Astrocyte (in vitro differentiated cells and primary cell): ENCODE measurements around the gene TRIM50.
"Not testable (repeated sequence)": the region's sequence is repeated elsewhere in the genome, so short reads cannot be mapped to it uniquely, and the experiment has no call there.

Experiments
- EZH2 ChIP-seq: IDR thresholded peaks from 2 replicates; pipeline ENCODE4 v1.6.1; 2012; ENCODE audit warnings: mild to moderate bottlenecking, low read length, inconsistent platforms; ENCODE audit not compliant: insufficient read depth
- TF ChIP-seq, protein P1 (sequence below): IDR thresholded peaks from 2 replicates; pipeline ENCODE4 v1.5.1; 2011; ENCODE audit warnings: low read depth, mild to moderate bottlenecking, inconsistent platforms, low read length, moderate library complexity; ENCODE audit not compliant: insufficient read depth

DNA sequence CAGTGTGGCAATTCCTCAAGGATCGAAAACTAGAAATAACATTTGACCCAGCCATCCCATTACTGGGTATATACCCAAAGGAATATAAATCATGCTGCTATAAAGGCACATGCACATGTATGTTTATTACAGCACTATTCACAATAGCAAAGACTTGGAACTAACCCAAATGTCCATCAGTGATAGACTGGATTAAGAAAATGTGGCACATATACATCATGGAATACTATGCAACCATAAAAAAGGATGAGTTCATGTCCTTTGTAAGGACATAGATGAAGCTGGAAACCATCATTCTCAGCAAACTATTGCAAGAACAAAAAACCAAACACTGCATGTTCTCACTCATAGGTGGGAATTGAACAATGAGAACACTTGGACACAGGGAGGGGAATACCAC is 32.7 kb upstream of the TRIM50 start:
- TF ChIP-seq, protein P1, sequence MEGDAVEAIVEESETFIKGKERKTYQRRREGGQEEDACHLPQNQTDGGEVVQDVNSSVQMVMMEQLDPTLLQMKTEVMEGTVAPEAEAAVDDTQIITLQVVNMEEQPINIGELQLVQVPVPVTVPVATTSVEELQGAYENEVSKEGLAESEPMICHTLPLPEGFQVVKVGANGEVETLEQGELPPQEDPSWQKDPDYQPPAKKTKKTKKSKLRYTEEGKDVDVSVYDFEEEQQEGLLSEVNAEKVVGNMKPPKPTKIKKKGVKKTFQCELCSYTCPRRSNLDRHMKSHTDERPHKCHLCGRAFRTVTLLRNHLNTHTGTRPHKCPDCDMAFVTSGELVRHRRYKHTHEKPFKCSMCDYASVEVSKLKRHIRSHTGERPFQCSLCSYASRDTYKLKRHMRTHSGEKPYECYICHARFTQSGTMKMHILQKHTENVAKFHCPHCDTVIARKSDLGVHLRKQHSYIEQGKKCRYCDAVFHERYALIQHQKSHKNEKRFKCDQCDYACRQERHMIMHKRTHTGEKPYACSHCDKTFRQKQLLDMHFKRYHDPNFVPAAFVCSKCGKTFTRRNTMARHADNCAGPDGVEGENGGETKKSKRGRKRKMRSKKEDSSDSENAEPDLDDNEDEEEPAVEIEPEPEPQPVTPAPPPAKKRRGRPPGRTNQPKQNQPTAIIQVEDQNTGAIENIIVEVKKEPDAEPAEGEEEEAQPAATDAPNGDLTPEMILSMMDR = not testable (repeated sequence)
- TF ChIP-seq EZH2 = not testable (repeated sequence)
